Activated B cell treated with CpG ODN at 0.5 μM for 24 hours (primary cell): ENCODE measurements around the gene PCNX4. TPM values are rescaled to one million over a fixed set of nuclear protein-coding genes. Genes with fewer than 3 reads are reported as not detected.

ENCODE experiments used
- ATAC-seq: fragments of 200-7000 bp; cut with Tn5 transposase; one replicate; pipeline ENCODE4 v1.10.0; 2021; ENCODE audit warnings: low read depth, mild to moderate bottlenecking, moderate library complexity
- CTCF ChIA-PET: fragments of 350-600 bp; sonication (Branson Sonifier 250); formaldehyde crosslinking; loops from one replicate; lab custom pipeline; 2021; ENCODE audit warnings: antibody characterized with exemption; lab: Charles Lee
- POLR2A ChIA-PET: fragments of 350-600 bp; sonication (Branson Sonifier 250); formaldehyde crosslinking; loops from one replicate; lab custom pipeline; 2021; ENCODE audit warnings: antibody characterized with exemption; lab: Charles Lee
- DNase-seq: peaks from one replicate; pipeline ENCODE4 v3.0.0; 2022
- H3K27ac Mint-ChIP-seq: one replicate; pipeline ENCODE4 v1.8.0; 2020; ENCODE audit warnings: mixed read lengths
- H3K27me3 Mint-ChIP-seq: one replicate; pipeline ENCODE4 v1.8.0; 2021; ENCODE audit warnings: mixed read lengths
- H3K36me3 Mint-ChIP-seq: one replicate; pipeline ENCODE4 v1.8.0; 2021; ENCODE audit warnings: low read depth, mixed read lengths
- H3K4me1 Mint-ChIP-seq: one replicate; pipeline ENCODE4 v1.8.0; 2021; ENCODE audit warnings: mixed read lengths
- H3K4me3 Mint-ChIP-seq: one replicate; pipeline ENCODE4 v1.8.0; 2020; ENCODE audit warnings: mild to moderate bottlenecking, mixed read lengths
- H3K9me3 Mint-ChIP-seq: one replicate; pipeline ENCODE4 v1.8.0; 2020; ENCODE audit warnings: mixed read lengths
- intact Hi-C: fragments of 100-400 bp; cut with micrococcal nuclease; formaldehyde crosslinking; loops from one replicate; pipeline ENCODE4 v1.15.1; 2024
- total RNA-seq: library from RNA; stranded (reverse); gene quantifications from 2 replicates; pipeline ENCODE4 v1.2.3, GENCODE V29; 2022
- TF ChIP-seq, protein P1 (sequence below): fragments of 200-600 bp; IDR thresholded peaks from one replicate; pipeline ENCODE4 v1.8.0; 2022; ENCODE audit warnings: antibody characterized with exemption, mild to moderate bottlenecking

PCNX4 gene
- total RNA-seq, 1 donor from 2014 or later: 41.4 TPM

DNA sequence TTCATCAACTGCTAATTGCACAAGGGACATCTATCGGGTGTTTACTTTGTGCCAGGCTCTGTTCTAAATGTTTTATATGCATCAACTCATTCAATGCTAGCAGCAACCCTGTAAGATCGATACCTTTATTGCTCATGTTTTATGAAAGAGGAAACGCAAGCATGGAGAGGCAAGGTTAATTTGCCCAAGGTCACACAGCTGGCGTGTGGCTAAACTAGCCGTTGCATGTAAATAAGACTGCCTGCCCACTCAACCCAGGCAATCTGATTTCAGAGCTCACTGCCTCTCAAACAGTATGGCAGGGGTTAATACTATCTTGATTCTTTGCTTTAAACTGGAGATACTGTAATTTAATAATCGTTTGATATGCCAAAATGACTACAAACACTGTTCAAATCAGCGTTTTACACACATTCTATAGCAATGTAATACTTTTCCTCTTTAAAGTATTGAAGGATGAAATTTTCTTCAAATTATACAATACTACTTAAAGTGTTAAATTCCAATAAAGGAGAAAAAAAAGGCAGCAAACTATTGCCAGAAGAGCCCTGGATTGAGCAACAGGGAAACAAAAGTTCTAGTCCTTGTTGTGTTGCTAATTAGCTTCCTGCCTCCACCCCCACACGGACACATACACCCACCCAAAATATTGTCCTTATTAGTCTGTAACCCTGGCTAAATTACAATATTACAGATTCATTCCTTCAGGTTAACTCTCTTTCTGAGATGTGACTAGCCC lies 112.5 kb downstream of the PCNX4 start:
- POLR2A ChIA-PET: interaction anchor here (0.7 to 1.7 kb wide), 3 partner anchors 38 to 45 kb away, joined by 3 to 8 read pairs (median 3); partner anchors contain the start of gene PPM1A
- H3K4me1 Mint-ChIP-seq: peaks cover 22% of the 10 kb centered on the region
- ATAC-seq (peak; percentile 42), DNase-seq (no peak)
- TF ChIP-seq, protein P1, sequence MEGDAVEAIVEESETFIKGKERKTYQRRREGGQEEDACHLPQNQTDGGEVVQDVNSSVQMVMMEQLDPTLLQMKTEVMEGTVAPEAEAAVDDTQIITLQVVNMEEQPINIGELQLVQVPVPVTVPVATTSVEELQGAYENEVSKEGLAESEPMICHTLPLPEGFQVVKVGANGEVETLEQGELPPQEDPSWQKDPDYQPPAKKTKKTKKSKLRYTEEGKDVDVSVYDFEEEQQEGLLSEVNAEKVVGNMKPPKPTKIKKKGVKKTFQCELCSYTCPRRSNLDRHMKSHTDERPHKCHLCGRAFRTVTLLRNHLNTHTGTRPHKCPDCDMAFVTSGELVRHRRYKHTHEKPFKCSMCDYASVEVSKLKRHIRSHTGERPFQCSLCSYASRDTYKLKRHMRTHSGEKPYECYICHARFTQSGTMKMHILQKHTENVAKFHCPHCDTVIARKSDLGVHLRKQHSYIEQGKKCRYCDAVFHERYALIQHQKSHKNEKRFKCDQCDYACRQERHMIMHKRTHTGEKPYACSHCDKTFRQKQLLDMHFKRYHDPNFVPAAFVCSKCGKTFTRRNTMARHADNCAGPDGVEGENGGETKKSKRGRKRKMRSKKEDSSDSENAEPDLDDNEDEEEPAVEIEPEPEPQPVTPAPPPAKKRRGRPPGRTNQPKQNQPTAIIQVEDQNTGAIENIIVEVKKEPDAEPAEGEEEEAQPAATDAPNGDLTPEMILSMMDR: no peak
- H3K27ac Mint-ChIP-seq: no peak overlapping the region
- CTCF ChIA-PET: interaction anchor here (1.5 kb wide), 1 partner anchor 127 kb away, joined by 5 read pairs; no protein-coding TSS in a partner anchor
- peaks cover 12% of the 10 kb centered on the region for H3K27me3 Mint-ChIP-seq
- no peaks in the 10 kb centered on the region for H3K36me3 Mint-ChIP-seq
- H3K4me3 Mint-ChIP-seq: peak overlapping the region; percentile 16
- peaks cover 14% of the 10 kb centered on the region for H3K9me3 Mint-ChIP-seq
- intact Hi-C loops: no loop called here

DNA sequence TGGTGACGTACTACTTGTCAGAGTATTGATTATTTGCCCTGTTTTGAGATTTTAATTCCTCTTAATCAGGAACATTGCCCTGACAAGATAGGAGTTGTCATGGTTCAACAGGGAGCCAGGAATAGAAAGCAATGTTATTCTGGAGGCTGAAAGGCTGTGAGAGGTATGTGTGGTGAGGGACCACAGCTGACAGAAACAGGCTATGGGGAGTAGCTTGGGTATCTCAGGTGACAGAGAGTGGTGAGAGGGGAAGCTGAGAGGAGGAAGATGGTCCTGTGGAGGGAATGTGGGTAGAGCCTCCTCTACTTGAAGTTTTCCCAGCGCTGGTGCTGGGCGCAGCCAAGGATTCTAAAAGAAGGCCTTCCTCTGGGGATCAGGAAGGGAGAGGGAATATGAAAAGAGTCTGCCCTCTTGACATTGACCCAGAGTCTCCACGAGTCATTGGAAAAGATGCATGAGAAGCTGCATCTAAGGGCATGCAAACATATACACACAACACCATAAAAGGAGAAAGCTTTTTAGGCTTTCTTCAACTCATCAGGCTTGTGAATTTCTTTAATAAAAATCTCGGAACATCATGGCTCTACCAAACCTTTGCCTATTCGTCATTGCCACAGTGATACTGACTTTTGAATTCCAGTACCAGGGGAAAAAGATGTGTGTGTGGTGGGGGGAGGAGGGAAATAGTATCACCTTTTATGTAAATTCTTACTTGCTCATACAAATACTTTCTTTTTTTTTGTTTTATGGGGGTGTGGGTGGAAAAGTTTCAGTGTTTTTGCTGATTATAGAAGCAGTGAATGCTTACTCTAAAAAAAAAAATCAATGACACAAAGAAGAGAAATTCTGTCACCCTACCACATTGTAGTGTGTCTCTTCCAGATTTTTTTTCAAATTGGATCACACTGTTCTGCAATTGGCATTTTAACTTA lies 113.4 kb downstream of the PCNX4 start:
- POLR2A ChIA-PET: interaction anchor here (0.7 to 1.7 kb wide), 2 partner anchors 39 to 44 kb away, joined by 3 to 8 read pairs; partner anchors contain the start of gene PPM1A
- Mint-ChIP-seq H3K36me3 (no peaks in the 10 kb centered on the region), H3K27ac (no peak overlapping the region), H3K9me3 (peaks cover 9% of the 10 kb centered on the region), H3K4me3 (no peak overlapping the region), H3K4me1 (peaks cover 22% of the 10 kb centered on the region), H3K27me3 (peaks cover 10% of the 10 kb centered on the region)
- ATAC-seq (no peak), DNase-seq (no peak)
- intact Hi-C loops: no loop called here
- CTCF ChIA-PET: interaction anchor here (1.5 kb wide), 1 partner anchor 127 kb away, joined by 5 read pairs; no protein-coding TSS in a partner anchor
- TF ChIP-seq, protein P1: no peak

DNA sequence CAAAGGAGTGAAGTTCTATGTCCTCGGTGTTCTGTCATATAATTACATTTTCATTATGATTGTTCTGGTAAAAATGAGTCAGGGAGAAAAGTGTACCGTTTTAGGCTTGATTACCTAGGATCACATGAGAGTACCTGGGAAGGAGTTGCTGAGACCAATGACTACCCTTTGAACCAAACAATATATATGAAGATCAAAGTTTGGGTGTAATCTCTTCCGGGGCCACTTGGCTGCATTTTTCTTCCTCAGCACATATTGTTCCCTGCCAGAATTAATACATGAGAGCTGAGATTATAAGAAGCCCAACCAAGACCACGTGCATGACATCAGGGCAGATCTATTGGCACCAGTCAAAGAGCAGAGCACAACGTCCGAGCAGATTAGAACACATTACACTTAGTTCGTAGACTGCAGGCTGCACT lies 114.5 kb downstream of the PCNX4 start:
- H3K27me3 Mint-ChIP-seq: peaks cover 8% of the 10 kb centered on the region
- H3K4me3 Mint-ChIP-seq: no peak overlapping the region
- ChIA-PET CTCF (no interaction called here), POLR2A (interaction anchor here (1.7 kb wide), 1 partner anchor 42 kb away, joined by 8 read pairs; the partner anchor contains the start of gene PPM1A)
- no peak for ATAC-seq
- H3K27ac Mint-ChIP-seq: no peak overlapping the region
- TF ChIP-seq, protein P1: no peak
- no peaks in the 10 kb centered on the region for H3K36me3 Mint-ChIP-seq
- H3K4me1 Mint-ChIP-seq: peaks cover 22% of the 10 kb centered on the region
- H3K9me3 Mint-ChIP-seq: peaks cover 6% of the 10 kb centered on the region
- no peak for DNase-seq
- intact Hi-C loops: no loop called here

DNA sequence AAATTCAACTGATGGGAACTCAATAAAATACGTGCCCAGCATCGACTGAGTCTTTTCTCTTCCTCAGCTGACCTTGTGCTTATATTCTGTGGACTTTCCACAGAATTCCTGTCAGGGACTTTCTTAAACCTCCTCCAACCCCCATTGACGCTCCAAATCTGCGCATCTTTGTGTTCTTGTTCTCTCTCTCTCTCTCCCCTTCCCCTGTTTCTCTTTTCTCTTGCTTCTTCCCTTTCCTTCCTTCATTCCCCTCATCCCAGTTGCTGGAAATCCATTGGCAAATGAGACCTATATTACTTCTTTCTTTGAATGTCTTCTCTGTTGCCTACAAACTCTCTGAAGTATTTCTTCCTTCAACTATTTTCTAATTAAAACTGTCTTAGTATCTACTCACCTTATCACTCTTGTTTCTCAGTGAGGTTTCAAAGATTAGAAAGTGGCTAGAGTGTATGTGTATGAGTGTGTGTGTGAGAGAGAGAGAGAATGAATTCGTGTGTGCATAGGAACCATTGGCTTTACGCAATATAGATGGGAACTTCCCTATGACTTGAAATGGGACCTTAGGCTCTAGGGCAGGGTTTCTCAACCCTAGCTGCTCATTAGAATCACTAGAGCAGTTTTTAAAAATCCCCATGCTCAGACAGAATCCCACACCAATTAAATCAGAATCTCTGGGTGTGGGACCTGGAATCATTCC lies 115.3 kb downstream of the PCNX4 start:
- TF ChIP-seq, protein P1: no peak
- POLR2A ChIA-PET: interaction anchor here (1.0 kb wide), 1 partner anchor 42 kb away, joined by 3 read pairs; the partner anchor contains the start of gene PPM1A
- ATAC-seq (no peak), DNase-seq (no peak)
- Mint-ChIP-seq H3K27me3 (peaks cover 8% of the 10 kb centered on the region), H3K4me3 (no peak overlapping the region), H3K9me3 (peaks cover 2% of the 10 kb centered on the region), H3K27ac (no peak overlapping the region), H3K4me1 (peaks cover 22% of the 10 kb centered on the region), H3K36me3 (no peaks in the 10 kb centered on the region)
- CTCF ChIA-PET: no interaction called here
- intact Hi-C loops: no loop called here
